Memory B cell (primary cell): ENCODE measurements around the gene PTGER4.

Source experiments
- ATAC-seq: fragments of 150-1000 bp; cut with Tn5 transposase; 2 replicates; pipeline ENCODE4 v1.10.0; 2021; ENCODE audit warnings: low read depth, mild to moderate bottlenecking, moderate library complexity
- DNase-seq, 2 donors: peaks; one replicate each; pipeline ENCODE4 v3.0.0; 2022; ENCODE audit warnings: low spot score in 2 of 2
- H3K27ac Mint-ChIP-seq: one replicate; pipeline ENCODE4 v1.8.0; 2022; ENCODE audit warnings: mild to moderate bottlenecking, moderate library complexity, mixed read lengths
- H3K27me3 Mint-ChIP-seq: one replicate; pipeline ENCODE4 v1.8.0; 2022; ENCODE audit warnings: mixed read lengths
- H3K36me3 Mint-ChIP-seq: one replicate; pipeline ENCODE4 v1.8.0; 2022; ENCODE audit warnings: mild to moderate bottlenecking, mixed read lengths
- H3K4me1 Mint-ChIP-seq: one replicate; pipeline ENCODE4 v1.8.0; 2022; ENCODE audit warnings: mixed read lengths
- H3K4me3 Mint-ChIP-seq: one replicate; pipeline ENCODE4 v1.8.0; 2022; ENCODE audit warnings: mild to moderate bottlenecking, moderate library complexity, mixed read lengths
- H3K9me3 Mint-ChIP-seq: one replicate; pipeline ENCODE4 v1.8.0; 2022; ENCODE audit warnings: mixed read lengths

Gene PTGER4

DNA sequence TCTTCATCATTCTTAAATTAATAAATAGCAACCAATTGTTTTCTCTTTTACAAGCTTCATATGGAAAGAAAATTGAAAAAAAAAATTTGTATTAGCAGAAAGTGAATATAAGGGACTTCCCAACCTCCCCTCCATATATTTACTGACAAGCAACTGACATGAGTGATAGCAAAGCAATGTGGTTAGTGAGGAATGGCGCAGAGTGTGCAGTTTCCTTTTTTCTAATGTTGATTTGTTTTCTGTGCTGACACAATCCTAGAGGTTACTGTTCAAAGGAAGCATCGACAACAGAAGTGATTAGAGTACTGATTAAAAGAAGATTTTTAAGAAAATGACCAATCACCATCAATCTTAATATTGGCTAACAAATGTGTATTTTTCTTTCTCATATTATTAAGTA, 1.7 kb upstream of the PTGER4 start:
- Mint-ChIP-seq H3K9me3 (no peaks in the 10 kb centered on the region), H3K27me3 (no peaks in the 10 kb centered on the region), H3K27ac (peak overlapping the region; percentile 99), H3K4me3 (no peak overlapping the region), H3K4me1 (peaks cover 32% of the 10 kb centered on the region), H3K36me3 (peaks cover 2% of the 10 kb centered on the region)
- no peak for ATAC-seq
- no peak for DNase-seq

DNA sequence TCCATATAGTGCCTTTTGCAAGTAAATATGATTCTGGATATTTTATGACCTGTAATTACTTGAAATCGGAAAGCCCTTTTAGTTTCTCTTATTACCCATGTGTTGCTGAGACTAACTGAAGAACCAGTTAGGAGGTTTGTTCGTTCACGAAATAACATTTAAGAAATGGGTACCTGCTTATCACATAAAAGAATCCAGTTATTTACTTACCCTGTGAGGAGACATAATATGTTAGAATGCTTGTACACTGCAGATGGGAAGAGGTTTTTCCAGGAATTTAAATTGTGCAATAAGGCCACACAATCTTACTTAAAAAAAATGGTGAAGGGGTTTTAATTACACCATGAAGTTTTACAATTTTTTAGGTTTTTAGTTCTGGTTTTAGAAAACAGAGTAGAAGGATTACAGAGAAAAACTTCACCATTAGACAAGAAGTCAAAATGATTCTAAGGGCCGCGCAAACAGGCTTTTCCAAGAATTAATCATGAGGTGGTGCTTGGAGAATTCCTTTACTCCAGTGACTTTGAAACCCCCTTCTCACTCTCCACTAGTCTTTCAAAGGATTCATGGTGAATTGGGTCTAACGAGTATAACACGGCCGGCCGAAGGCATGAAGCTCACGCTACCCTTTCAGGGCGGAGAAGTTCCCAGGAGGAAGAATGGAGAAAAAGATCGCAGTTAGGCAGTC, 1.1 kb upstream of the PTGER4 start:
- ATAC-seq (no peak), DNase-seq (no peak)
- H3K4me3 Mint-ChIP-seq: peak overlapping the region; percentile 100
- H3K4me1 Mint-ChIP-seq: peaks cover 36% of the 10 kb centered on the region
- peak overlapping the region; percentile 99 for H3K27ac Mint-ChIP-seq
- H3K9me3 Mint-ChIP-seq: no peaks in the 10 kb centered on the region
- no peaks in the 10 kb centered on the region for H3K27me3 Mint-ChIP-seq
- peaks cover 2% of the 10 kb centered on the region for H3K36me3 Mint-ChIP-seq

DNA sequence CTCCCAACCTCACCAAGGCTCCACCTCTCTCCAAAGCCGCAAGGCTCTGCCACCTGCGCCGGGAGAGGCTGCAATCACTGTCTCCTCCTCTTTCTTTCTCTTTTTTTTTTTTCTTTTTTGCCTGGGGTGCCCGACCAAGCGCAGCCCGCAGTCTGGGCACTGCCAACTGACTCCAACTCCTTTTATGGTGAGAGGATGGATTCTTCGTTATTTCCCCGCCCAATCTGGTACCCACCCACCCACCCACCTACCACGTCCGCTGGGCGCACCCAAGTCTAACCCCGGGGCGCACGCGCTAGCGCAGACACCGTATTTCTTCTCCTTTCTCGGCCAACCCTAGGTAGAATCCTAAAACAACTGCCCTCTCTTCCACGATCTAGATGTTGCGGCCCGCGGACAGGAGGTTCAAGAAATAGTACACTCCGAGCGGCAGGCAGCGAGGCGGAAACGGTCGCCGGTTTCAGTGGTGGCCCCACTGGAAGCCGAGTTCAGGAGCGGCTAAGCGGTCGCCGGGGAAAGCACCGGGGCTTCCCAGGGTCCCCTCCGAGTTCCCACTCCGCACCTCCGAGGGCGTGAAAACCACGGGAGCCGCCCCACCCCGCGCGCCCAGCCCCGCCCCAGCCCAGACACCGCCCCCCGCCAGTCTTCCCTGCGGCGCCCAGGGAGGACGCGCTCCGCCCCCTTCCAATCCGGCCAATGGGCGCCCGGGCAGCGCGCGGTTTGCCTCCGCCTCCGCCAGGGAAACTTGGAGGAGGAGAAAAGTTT, 385 bp upstream of the PTGER4 start:
- H3K4me3 Mint-ChIP-seq: peak overlapping the region; percentile 100
- H3K4me1 Mint-ChIP-seq: peaks cover 38% of the 10 kb centered on the region
- H3K36me3 Mint-ChIP-seq: peaks cover 2% of the 10 kb centered on the region
- peak overlapping the region; percentile 99 for H3K27ac Mint-ChIP-seq
- no peaks in the 10 kb centered on the region for H3K9me3 Mint-ChIP-seq
- ATAC-seq: peak; percentile 64
- peak; percentile 53 to 75 for DNase-seq
- H3K27me3 Mint-ChIP-seq: no peaks in the 10 kb centered on the region

DNA sequence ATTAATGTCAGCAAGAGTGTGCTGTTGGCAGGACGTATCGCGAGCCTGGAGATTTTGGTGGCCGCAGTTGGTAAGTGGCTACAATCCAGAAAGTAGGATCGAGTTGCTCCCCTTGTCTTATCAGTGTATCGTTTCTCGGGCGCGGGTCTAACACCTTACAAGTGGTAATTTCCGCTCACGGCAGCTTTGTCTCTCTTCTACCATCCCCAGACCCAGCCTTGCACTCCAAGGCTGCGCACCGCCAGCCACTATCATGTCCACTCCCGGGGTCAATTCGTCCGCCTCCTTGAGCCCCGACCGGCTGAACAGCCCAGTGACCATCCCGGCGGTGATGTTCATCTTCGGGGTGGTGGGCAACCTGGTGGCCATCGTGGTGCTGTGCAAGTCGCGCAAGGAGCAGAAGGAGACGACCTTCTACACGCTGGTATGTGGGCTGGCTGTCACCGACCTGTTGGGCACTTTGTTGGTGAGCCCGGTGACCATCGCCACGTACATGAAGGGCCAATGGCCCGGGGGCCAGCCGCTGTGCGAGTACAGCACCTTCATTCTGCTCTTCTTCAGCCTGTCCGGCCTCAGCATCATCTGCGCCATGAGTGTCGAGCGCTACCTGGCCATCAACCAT, 1.1 kb downstream of the PTGER4 start:
- Mint-ChIP-seq H3K36me3 (peaks cover 2% of the 10 kb centered on the region), H3K4me3 (peak overlapping the region; percentile 100), H3K4me1 (peaks cover 48% of the 10 kb centered on the region), H3K27ac (peak overlapping the region; percentile 99), H3K9me3 (no peaks in the 10 kb centered on the region), H3K27me3 (no peaks in the 10 kb centered on the region)
- DNase-seq (peak; percentile 27 to 41), ATAC-seq (peak; percentile 11)

DNA sequence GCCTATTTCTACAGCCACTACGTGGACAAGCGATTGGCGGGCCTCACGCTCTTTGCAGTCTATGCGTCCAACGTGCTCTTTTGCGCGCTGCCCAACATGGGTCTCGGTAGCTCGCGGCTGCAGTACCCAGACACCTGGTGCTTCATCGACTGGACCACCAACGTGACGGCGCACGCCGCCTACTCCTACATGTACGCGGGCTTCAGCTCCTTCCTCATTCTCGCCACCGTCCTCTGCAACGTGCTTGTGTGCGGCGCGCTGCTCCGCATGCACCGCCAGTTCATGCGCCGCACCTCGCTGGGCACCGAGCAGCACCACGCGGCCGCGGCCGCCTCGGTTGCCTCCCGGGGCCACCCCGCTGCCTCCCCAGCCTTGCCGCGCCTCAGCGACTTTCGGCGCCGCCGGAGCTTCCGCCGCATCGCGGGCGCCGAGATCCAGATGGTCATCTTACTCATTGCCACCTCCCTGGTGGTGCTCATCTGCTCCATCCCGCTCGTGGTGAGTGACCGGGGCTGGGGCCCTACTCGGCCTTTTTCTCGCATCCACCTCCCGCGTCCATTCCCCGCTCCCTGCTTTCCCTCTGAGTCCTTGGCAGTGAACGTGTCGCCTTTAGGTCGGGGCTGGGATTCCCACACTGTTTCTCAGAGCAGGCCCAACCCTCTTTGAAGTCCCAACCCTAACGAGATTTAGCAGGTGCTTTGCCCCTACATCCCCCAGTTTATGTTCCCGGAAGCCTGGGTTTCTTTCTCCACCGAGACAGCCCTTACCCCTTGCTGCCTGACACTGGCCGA, 1.8 kb downstream of the PTGER4 start:
- H3K4me1 Mint-ChIP-seq: peaks cover 55% of the 10 kb centered on the region

DNA sequence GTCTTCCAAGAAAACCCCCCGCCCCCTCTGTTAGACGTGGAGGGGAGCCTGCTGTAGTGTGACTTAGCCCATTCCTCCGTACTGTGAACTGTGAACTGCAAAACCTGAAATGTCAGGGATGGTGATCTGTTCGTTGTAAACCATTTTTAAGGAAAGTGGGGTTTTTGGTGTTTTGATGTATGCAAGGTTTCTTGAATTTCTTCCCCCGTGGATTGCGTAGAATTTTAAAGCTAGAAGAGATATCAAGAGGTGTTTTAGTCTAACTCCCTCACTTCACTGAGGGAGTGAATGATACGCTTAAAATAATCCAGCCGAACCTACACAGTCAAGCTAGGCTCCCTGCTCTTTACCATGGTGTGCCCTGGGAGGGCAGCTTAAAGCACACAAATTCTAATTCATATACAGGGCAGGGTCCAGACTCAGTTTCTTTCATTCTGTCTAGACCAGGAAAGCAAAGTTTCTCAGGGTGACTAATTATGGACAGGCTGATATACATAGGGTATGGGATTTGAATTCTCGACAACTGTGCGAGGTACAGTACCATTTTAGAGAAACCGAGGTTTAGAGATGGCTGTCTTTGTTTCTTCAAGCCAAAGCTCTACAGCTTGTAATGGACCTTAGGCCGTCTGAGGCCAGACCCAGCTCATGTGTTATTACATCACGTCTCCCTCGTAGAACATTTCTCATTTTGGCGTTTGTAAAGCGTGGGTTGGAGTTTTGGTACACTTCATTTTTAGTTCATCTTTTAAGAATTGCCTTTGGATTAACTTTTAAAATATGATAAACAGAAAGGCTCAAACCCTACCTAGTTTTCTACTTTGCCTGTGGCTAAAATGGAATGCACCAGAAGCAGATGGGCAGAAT, 2.7 kb downstream of the PTGER4 start:
- Mint-ChIP-seq H3K9me3 (no peaks in the 10 kb centered on the region), H3K4me1 (peaks cover 53% of the 10 kb centered on the region), H3K36me3 (peaks cover 2% of the 10 kb centered on the region), H3K27ac (peak overlapping the region; percentile 99), H3K27me3 (no peaks in the 10 kb centered on the region), H3K4me3 (peak overlapping the region; percentile 100)
- ATAC-seq (no peak), DNase-seq (no peak)

More for the DNA sequence above, 1.8 kb downstream of the PTGER4 start:
- peak; percentile 44 to 58 for DNase-seq
- Mint-ChIP-seq H3K27me3 (no peaks in the 10 kb centered on the region), H3K36me3 (peaks cover 2% of the 10 kb centered on the region), H3K4me3 (peak overlapping the region; percentile 100), H3K9me3 (no peaks in the 10 kb centered on the region), H3K27ac (peak overlapping the region; percentile 99)
- peak; percentile 42 for ATAC-seq

DNA sequence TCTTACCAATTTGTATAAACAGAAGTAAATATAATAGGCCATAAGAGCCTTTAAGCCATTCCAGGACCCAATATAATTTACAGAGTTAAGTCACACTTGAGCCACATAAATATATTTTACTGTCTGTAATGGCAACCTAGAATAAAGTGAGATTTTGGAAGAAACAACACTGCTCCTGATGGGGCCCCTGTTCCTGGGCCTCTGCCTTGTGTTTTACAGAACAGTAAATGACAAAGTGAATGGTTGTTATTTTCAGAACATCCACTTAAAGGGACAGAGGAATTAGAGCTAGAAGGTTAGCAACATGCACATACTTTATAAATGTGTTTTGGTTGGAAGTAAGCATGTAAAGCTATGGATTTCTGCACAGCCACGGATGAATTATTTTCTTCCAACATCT, 3.6 kb downstream of the PTGER4 start:
- peak overlapping the region; percentile 100 for H3K4me3 Mint-ChIP-seq
- H3K4me1 Mint-ChIP-seq: peaks cover 60% of the 10 kb centered on the region
- no peaks in the 10 kb centered on the region for H3K27me3 Mint-ChIP-seq
- no peak for ATAC-seq
- DNase-seq: no peak
- peak overlapping the region; percentile 99 for H3K27ac Mint-ChIP-seq
- H3K9me3 Mint-ChIP-seq: no peaks in the 10 kb centered on the region
- peaks cover 2% of the 10 kb centered on the region for H3K36me3 Mint-ChIP-seq

DNA sequence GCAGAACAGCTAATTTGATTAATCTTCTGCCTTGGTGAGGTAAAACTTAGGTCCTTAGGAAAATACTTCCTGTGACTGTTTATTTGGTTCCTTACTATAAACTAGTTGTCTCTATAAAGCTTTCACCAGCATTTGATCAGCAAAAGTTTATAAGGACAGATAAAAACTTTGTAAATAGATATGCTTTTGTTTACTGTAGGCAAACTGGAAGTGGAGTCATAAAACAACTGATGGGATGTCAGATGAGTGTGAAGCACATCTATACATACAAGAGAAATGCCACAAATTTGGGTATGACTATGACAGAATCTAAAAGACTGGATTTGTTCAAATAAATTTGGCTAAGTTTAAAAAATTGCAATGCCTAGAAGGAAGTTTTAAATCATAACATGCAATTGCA, 5.5 kb downstream of the PTGER4 start:
- Mint-ChIP-seq H3K27ac (peak overlapping the region; percentile 69), H3K4me1 (peaks cover 56% of the 10 kb centered on the region), H3K4me3 (no peak overlapping the region), H3K27me3 (no peaks in the 10 kb centered on the region), H3K9me3 (no peaks in the 10 kb centered on the region), H3K36me3 (peaks cover 2% of the 10 kb centered on the region)
- no peak for ATAC-seq
- no peak for DNase-seq

DNA sequence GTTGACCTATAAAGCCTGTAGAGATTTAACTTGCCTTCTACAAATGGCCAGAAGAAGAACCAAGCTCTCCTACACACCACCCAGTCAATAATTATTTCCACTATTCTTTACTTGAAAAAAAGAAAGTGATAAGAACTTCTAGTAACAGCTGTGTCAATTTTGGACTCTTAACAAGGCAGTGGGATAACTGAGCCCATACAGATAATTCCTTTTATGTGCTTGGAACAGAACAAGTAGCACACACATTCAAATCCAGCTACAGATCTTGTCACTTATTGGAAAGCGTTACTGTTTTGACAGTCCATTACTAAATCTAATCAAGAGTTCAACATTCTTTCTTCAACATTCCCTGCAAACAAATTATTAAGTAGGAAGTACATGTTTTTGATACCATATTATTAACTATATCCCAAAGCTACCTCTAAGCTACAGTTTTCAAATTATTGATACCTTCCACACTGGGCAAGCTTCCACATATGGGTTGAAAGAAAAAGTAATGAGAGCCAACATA, 6.3 kb downstream of the PTGER4 start:
- ATAC-seq (no peak), DNase-seq (no peak)
- peaks cover 52% of the 10 kb centered on the region for H3K4me1 Mint-ChIP-seq
- H3K27me3 Mint-ChIP-seq: no peaks in the 10 kb centered on the region
- peaks cover 4% of the 10 kb centered on the region for H3K36me3 Mint-ChIP-seq
- H3K4me3 Mint-ChIP-seq: peak overlapping the region; percentile 17
- H3K9me3 Mint-ChIP-seq: no peaks in the 10 kb centered on the region
- H3K27ac Mint-ChIP-seq: peak overlapping the region; percentile 69

DNA sequence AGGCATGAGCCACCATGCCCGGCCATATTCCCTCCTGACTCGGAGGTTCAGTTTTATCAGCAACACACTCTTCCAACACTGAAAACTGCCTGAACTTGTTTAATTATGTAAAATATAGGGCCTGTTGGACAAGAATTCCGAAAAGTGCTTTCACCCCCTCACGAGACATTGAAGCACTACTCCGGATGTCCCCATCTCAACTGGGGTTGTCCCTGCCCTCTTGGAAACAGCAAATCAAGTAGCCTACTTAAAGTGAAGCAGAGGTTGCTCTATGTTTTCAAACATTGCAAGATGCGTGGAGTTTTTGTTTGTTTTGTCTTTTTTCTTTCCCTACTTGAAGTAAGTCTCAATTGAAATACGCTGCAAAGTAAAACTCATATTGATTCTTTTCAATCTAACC, 7.6 kb downstream of the PTGER4 start:
- no peaks in the 10 kb centered on the region for H3K9me3 Mint-ChIP-seq
- H3K36me3 Mint-ChIP-seq: peaks cover 7% of the 10 kb centered on the region
- H3K4me3 Mint-ChIP-seq: peak overlapping the region; percentile 68
- H3K27me3 Mint-ChIP-seq: no peaks in the 10 kb centered on the region
- DNase-seq (no peak), ATAC-seq (peak; percentile 22)
- peak overlapping the region; percentile 72 for H3K27ac Mint-ChIP-seq
- peaks cover 42% of the 10 kb centered on the region for H3K4me1 Mint-ChIP-seq

DNA sequence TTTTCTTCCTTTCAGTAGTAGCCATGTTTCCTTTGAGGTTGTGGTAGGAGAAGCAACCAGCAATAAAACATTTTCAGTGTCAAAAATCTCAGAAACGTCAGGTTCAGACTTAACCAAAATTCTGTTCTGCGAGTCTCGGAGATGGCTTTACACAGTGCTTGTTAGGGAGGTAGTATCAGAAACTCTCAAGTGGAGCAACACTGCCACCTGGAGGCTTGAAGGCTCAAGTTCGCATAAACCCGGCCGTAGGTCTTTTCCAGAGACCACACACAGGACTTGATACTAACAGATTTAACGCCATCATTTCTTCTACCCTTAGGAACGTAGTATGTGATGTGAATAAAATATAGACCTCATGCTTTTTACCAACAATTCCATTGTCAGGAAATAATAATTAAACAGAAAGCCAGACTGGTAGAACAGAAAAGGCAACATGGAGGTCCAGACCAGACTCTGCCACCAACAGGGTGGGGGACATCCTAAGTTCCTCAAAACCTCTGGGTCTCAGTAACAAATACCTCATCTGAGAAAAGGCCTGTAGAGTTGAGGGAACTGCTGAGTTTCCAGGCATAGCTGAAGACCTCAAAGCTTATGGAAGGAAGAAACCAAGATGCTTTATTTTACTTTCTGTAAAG, 8.5 kb downstream of the PTGER4 start:
- ATAC-seq: peak; percentile 84

DNA sequence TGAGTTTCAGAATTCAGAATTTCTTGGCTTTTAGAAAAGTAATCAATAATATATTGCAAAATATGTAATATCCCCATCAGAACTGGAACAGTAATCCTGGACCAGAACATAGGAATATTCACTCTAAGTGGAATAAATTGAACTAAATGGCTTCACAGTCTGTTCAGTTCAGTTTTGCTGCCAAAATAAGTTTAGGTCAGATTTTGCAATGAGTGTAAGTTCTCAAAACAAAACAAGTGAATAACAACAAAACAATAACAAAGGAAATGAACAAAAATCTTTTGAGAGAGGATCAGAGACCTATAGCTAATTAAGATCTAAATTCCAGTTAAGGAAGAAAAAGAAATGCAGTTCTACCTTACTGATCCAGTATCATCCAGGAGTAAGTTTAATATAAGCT, 9.3 kb downstream of the PTGER4 start:
- no peak for DNase-seq

More for the DNA sequence above, 8.5 kb downstream of the PTGER4 start:
- peak; percentile 85 to 86 for DNase-seq
- no peaks in the 10 kb centered on the region for H3K9me3 Mint-ChIP-seq
- peak overlapping the region; percentile 72 for H3K27ac Mint-ChIP-seq
- no peaks in the 10 kb centered on the region for H3K27me3 Mint-ChIP-seq
- peaks cover 35% of the 10 kb centered on the region for H3K4me1 Mint-ChIP-seq
- H3K36me3 Mint-ChIP-seq: peaks cover 7% of the 10 kb centered on the region
- peak overlapping the region; percentile 3 for H3K4me3 Mint-ChIP-seq

More for the DNA sequence above, 9.3 kb downstream of the PTGER4 start:
- H3K27ac Mint-ChIP-seq: peak overlapping the region; percentile 72
- no peaks in the 10 kb centered on the region for H3K27me3 Mint-ChIP-seq
- H3K36me3 Mint-ChIP-seq: peaks cover 7% of the 10 kb centered on the region
- peaks cover 30% of the 10 kb centered on the region for H3K4me1 Mint-ChIP-seq
- ATAC-seq: no peak
- H3K4me3 Mint-ChIP-seq: no peak overlapping the region
- no peaks in the 10 kb centered on the region for H3K9me3 Mint-ChIP-seq
